B cell (primary cell): ENCODE data around the gene STAT2. TPM values are rescaled to one million over a fixed set of nuclear protein-coding genes. Genes with fewer than 3 reads are reported as not detected.

Experiments
- ATAC-seq: fragments of 200-7000 bp; cut with Tn5 transposase; one replicate; pipeline ENCODE4 v1.10.0; 2021; ENCODE audit warnings: low read depth, mild to moderate bottlenecking, moderate number of reproducible peaks, moderate library complexity
- CTCF ChIA-PET: fragments of 350-600 bp; sonication (Branson Sonifier 250); formaldehyde crosslinking; loops from one replicate; lab custom pipeline; 2021; ENCODE audit warnings: antibody characterized with exemption, inconsistent platforms; lab: Charles Lee
- POLR2A ChIA-PET: fragments of 350-600 bp; sonication (Branson Sonifier 250); formaldehyde crosslinking; loops from one replicate; lab custom pipeline; 2021; ENCODE audit warnings: antibody characterized with exemption; lab: Charles Lee
- DNase-seq: peaks from one replicate; pipeline ENCODE4 v3.0.0; 2013
- H2AFZ ChIP-seq: 2 replicates; pipeline ENCODE4 v1.6.1; 2012; ENCODE audit warnings: mild to moderate bottlenecking, low read depth, low read length; ENCODE audit not compliant: insufficient read depth, poor library complexity, severe bottlenecking
- H3K27ac ChIP-seq, 2 donors: 1 replicate in 1 of 2; 2 replicates in 1 of 2; pipeline ENCODE4 v1.5.1; 2012 to 2013; ENCODE audit warnings: low read length in 2 of 2, mild to moderate bottlenecking in 2 of 2, moderate library complexity in 1 of 2
- H3K27me3 ChIP-seq, 4 experiments: fragments of 200-600 bp in 1 of 4; sonication (generic) in 1 of 4; replicated peaks in 1 of 4; 1 replicate in 2 of 4; 2 replicates in 2 of 4; pipeline versions ENCODE4 v1.6.1 to v1.7.0; 2013 to 2016; ENCODE audit warnings: low read length in 3 of 4, mild to moderate bottlenecking in 2 of 4, mixed read lengths in 1 of 4, moderate library complexity in 1 of 4; ENCODE audit not compliant: insufficient read depth in 4 of 4, control insufficient read depth in 3 of 4; ENCODE audit errors: control extremely low read depth in 1 of 4
- H3K36me3 ChIP-seq, 2 experiments: replicated peaks in 1 of 2; 1 replicate in 1 of 2; 2 replicates in 1 of 2; pipeline versions ENCODE4 v1.6.1 to v1.7.1; 2013; ENCODE audit warnings: low read length in 1 of 2; ENCODE audit not compliant: insufficient read depth in 2 of 2, control insufficient read depth in 1 of 2; ENCODE audit errors: control extremely low read depth in 1 of 2, extremely low read depth in 1 of 2
- H3K4me1 ChIP-seq, 2 donors: fragments of 200-600 bp in 1 of 2; sonication (generic) in 1 of 2; 1 replicate in 1 of 2; 2 replicates in 1 of 2; pipeline versions ENCODE4 v1.5.1 to v1.6.1; 2013 to 2017; ENCODE audit warnings: low read length in 2 of 2; ENCODE audit not compliant: control insufficient read depth in 2 of 2, insufficient read depth in 2 of 2
- H3K4me2 ChIP-seq: replicated peaks from 2 replicates; pipeline ENCODE3; 2012; ENCODE audit warnings: mild to moderate bottlenecking, low read depth, low read length; ENCODE audit not compliant: poor library complexity, severe bottlenecking
- H3K4me3 ChIP-seq, 5 experiments: fragments of 200-600 bp in 1 of 5; sonication (generic) in 1 of 5; 1 replicate in 3 of 5; 2 replicates in 2 of 5; pipeline versions ENCODE4 v1.5.1 to v1.7.0; 2011 to 2016; ENCODE audit warnings: low read length in 4 of 5, mild to moderate bottlenecking in 4 of 5, low read depth in 2 of 5, control low read depth in 1 of 5, moderate library complexity in 1 of 5; ENCODE audit not compliant: insufficient read depth in 1 of 5; ENCODE audit errors: control extremely low read depth in 1 of 5, extremely low read depth in 1 of 5
- H3K79me2 ChIP-seq: fragments of 200-600 bp; sonication (generic); one replicate; pipeline ENCODE4 v1.6.0; 2016; ENCODE audit warnings: low read length; ENCODE audit not compliant: control insufficient read depth, insufficient read depth
- H3K9ac ChIP-seq: fragments of 200-600 bp; sonication (generic); 2 replicates; pipeline ENCODE4 v1.6.1; 2017; ENCODE audit warnings: mild to moderate bottlenecking, low read length, moderate library complexity
- H3K9me3 ChIP-seq, 3 donors: one replicate each; pipeline versions ENCODE4 v1.6.1 to v1.7.1; 2013; ENCODE audit warnings: low read length in 2 of 3; ENCODE audit not compliant: control insufficient read depth in 2 of 3, insufficient read depth in 1 of 3; ENCODE audit errors: control extremely low read depth in 1 of 3
- H4K20me1 ChIP-seq: 2 replicates; pipeline ENCODE4 v1.6.0; 2012; ENCODE audit warnings: mild to moderate bottlenecking, low read length; ENCODE audit not compliant: insufficient read depth, control insufficient read depth, poor library complexity, severe bottlenecking
- H3K27ac Mint-ChIP-seq: one replicate; pipeline ENCODE4 v1.8.0; 2021; ENCODE audit warnings: mixed read lengths
- H3K27me3 Mint-ChIP-seq: one replicate; pipeline ENCODE4 v1.8.0; 2021; ENCODE audit warnings: mixed read lengths
- H3K4me1 Mint-ChIP-seq: one replicate; pipeline ENCODE4 v1.8.0; 2021; ENCODE audit warnings: mixed read lengths
- H3K4me3 Mint-ChIP-seq: one replicate; pipeline ENCODE4 v1.8.0; 2021; ENCODE audit warnings: mixed read lengths
- H3K9me3 Mint-ChIP-seq: one replicate; pipeline ENCODE4 v1.8.0; 2022; ENCODE audit warnings: mixed read lengths; ENCODE audit not compliant: insufficient read depth
- CTCF ChIP-seq: fragments of 200-600 bp; IDR thresholded peaks from one replicate; pipeline ENCODE4 v1.8.0; 2022; ENCODE audit warnings: antibody characterized with exemption, mild to moderate bottlenecking
- EZH2 ChIP-seq: IDR thresholded peaks from 2 replicates; pipeline ENCODE4 v1.6.1; 2012; ENCODE audit warnings: borderline replicate concordance, low read depth, mild to moderate bottlenecking, moderate library complexity, low read length; ENCODE audit not compliant: insufficient read depth, poor library complexity, severe bottlenecking
- WGBS: methylation state at CpG from one replicate; pipeline ENCODE4 v1.1.5; 2013; ENCODE audit warnings: missing lambda C conversion rate; ENCODE audit not compliant: insufficient coverage; 5-methylcytosine and 5-hydroxymethylcytosine counted together
- intact Hi-C: fragments of 100-400 bp; cut with micrococcal nuclease; formaldehyde crosslinking; loops from one replicate; pipeline ENCODE4 v1.10.0; 2022
- polyA plus RNA-seq: library from polyadenylated mRNA; depleted of rRNA; stranded (reverse); fragments of >200 nt; gene quantifications from 2 replicates; pipeline ENCODE4 v1.2.3, GENCODE V29; 2012
- total RNA-seq, 2 donors: library from RNA; stranded (reverse); fragments of 120-200 nt in 1 of 2; gene quantifications; 1 replicate in 1 of 2; 2 replicates in 1 of 2; pipeline versions ENCODE4 v1.2.3 to v1.2.4, GENCODE V29; 2013 to 2022

STAT2 gene
- total and polyA plus RNA-seq, 2 donors (not counting 1 experiment from before 2014, with no cell fraction given), result 261 to 298 TPM

- ATAC-seq (no peak), DNase-seq (no peak)
- H4K20me1 ChIP-seq, result no peaks in the 10 kb centered on the region
- Mint-ChIP-seq H3K4me3 (no peak overlapping the region), H3K27me3 (no peaks in the 10 kb centered on the region), H3K27ac (no peak overlapping the region), H3K4me1 (no peaks in the 10 kb centered on the region), H3K9me3 (no peaks in the 10 kb centered on the region)
- no peak overlapping the region for H3K27ac ChIP-seq
- ChIA-PET POLR2A (no interaction called here), CTCF (interaction anchor here (0.6 to 3.5 kb wide), 3 partner anchors 119 to 155 kb away, joined by 3 to 14 read pairs (median 4); partner anchors contain the start of gene SMARCC2)
- peaks cover 8 to 38% of the 10 kb centered on the region in 2 experiments for H3K36me3 ChIP-seq
- no peaks in the 10 kb centered on the region for H3K27me3 ChIP-seq
- H3K4me2 ChIP-seq, result no peak overlapping the region
- no peaks in the 10 kb centered on the region for H3K9me3 ChIP-seq
- intact Hi-C loops, result no loop called here
- no peak overlapping the region for H3K4me3 ChIP-seq
- no peak overlapping the region for H3K9ac ChIP-seq
- H3K79me2 ChIP-seq, result peaks cover 10% of the 10 kb centered on the region
- no CpG with 5 or more reads among the region's 3 CpGs for WGBS
- no peak overlapping the region for H2AFZ ChIP-seq
- H3K4me1 ChIP-seq, result no peaks in the 10 kb centered on the region
- TF ChIP-seq EZH2 (no peak), CTCF (no peak)
Observed at GRCh38 chr12:56308714-56309113, 51.2 kb downstream of the STAT2 start.

GRCh38 chr12:56307221-56307965 lies 52.5 kb downstream of the STAT2 start:
- TF ChIP-seq EZH2, result no peak
- TF ChIP-seq CTCF, result no peak
- intact Hi-C loops, result no loop called here
- DNase-seq, result no peak

More at GRCh38 chr12:56307221-56307965, 52.5 kb downstream of the STAT2 start:
- Mint-ChIP-seq H3K4me3 (no peak overlapping the region), H3K27ac (no peak overlapping the region), H3K9me3 (no peaks in the 10 kb centered on the region), H3K4me1 (peaks cover under 1% of the 10 kb centered on the region), H3K27me3 (no peaks in the 10 kb centered on the region)
- Histone ChIP-seq H3K4me1 (peaks cover 6 to 8% of the 10 kb centered on the region in 2 donors), H3K27ac (no peak overlapping the region), H3K4me2 (no peak overlapping the region), H3K79me2 (peaks cover 17% of the 10 kb centered on the region), H3K9me3 (no peaks in the 10 kb centered on the region), H4K20me1 (no peaks in the 10 kb centered on the region), H3K36me3 (peaks cover 8 to 38% of the 10 kb centered on the region in 2 experiments), H2AFZ (no peak overlapping the region), H3K27me3 (no peaks in the 10 kb centered on the region), H3K9ac (no peak overlapping the region), H3K4me3 (no peak overlapping the region)
- 100% methylated on average over 6 of the region's 7 CpGs for WGBS
- ChIA-PET CTCF (interaction anchor here (0.6 to 1.1 kb wide), 2 partner anchors 9 to 50 kb away, joined by 3 to 5 read pairs; no protein-coding TSS in a partner anchor), POLR2A (interaction anchor here (1.1 kb wide), 1 partner anchor 50 kb away, joined by 3 read pairs; no protein-coding TSS in a partner anchor)
- no peak for ATAC-seq
